Heart left ventricle (tissue), 13 donors: Measurements from ENCODE around the gene MSRB3.

Experiments
- CTCF ChIP-seq, 12 donors: fragments of 200-600 bp; sonication (generic) in 4 of 12; IDR thresholded peaks; one replicate each; pipeline versions ENCODE4 v1.5.0 to v1.8.0; 2018 to 2022; ENCODE audit warnings: antibody characterized with exemption in 12 of 12, mild to moderate bottlenecking in 5 of 12
- POLR2A ChIP-seq, 2 donors: fragments of 450-650 bp; IDR thresholded peaks; one replicate each; pipeline ENCODE4 v1.6.1; 2017; ENCODE audit warnings: antibody characterized with exemption in 2 of 2, mild to moderate bottlenecking in 2 of 2, moderate library complexity in 2 of 2
- donor health status: ischemic (EF 13 %, LVEDD 7.1; RV severe dilation, severe dysfunction).
- donor health status: DM: no; HTN: yes; CAD: no.
- donor health status: DM: no; HTN: no; CAD: no.
- donor health status: ischemic (EF 25% LVEDD 6.9; RV normal size, moderate dysfunction).
- donor health status: ischemic (EF 25% LVEDD 5.7; RV mildly dilated, moderate dysfunction).
- donor health status: ischemic (EF 35%, LVEDD 5.7; RV mildly dilated, moderate dysfunction).
- donor health status: nonischemic (EF 11% LVEDD 7.7; RV severe dilation, severe dysfunction).
- donor health status: DM: yes; HTN: yes; CAD: no.
- donor health status: PGD.
- donor health status: ischemic (EF 29% LVEDD 5.4; RV normal size, mild dysfunction).
- donor health status: nonischemic (EF 23%, LVEDD 6.1; RV moderate dilation, normal function).

DNA sequence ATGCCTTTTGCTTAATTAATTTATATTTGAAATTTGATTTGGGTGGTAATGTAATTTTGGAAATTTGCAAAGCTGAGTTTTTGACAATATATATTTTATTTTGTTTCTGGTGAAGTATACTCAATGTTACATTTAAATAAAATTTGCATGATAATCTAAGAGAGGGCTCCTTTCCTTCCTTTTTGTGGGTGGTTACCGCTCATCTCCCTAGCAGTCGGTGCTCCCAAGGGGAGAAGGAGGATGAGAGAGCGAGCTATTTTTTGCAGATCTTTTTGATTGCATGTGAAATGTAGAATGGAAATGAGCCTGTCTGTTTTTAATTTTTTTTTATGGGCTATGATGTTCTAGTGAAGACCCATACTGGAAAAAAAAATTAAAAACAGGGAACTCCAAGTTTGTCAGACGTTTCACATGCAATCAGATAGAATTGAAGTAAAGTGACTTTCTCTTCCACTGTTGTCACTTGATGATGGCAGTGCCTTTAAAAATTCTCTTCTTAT, 39.8 kb downstream of the MSRB3 start:
- TF ChIP-seq CTCF (IDR thresholded peaks at IDR 0.05) (no peak), POLR2A (IDR thresholded peaks at IDR 0.05) (no peak)
